Activated naive CD4-positive, alpha-beta T cell (primary cell): Measurements from ENCODE around the gene WDR6.
A peak's percentile ranks its signal among the peaks of the same experiment; 100 is the strongest.

Experiments used
- DNase-seq, 4 experiments: peaks; one replicate each; lab custom pipeline; 2025; lab: John Stamatoyannopoulos, UW

WDR6 gene

GRCh38 chr3:49027634-49028033 lies 20.4 kb downstream of the WDR6 start:
- no peak for DNase-seq

GRCh38 chr3:49028298-49028672 lies 21.1 kb downstream of the WDR6 start:
- DNase-seq, result no peak

GRCh38 chr3:49028673-49029562 lies 21.7 kb downstream of the WDR6 start, which contains the start of gene IMPDH2:
TSS of gene IMPDH2 (minus strand) at chr3:49029398. CDS start at chr3:49029350, 48 bp downstream.
- DNase-seq, result peak; percentile 88 to 91 (median 88)

- no peak for DNase-seq
These were observed 22.3 kb downstream of the WDR6 start for GRCh38 chr3:49029563-49029884.

GRCh38 chr3:49030321-49030720 lies 23.1 kb downstream of the WDR6 start:
- DNase-seq, result no peak

- no peak for DNase-seq
These were observed 25.6 kb downstream of the WDR6 start for GRCh38 chr3:49032646-49033304.

GRCh38 chr3:49034650-49035049 lies 27.5 kb downstream of the WDR6 start:
- DNase-seq, result no peak

GRCh38 chr3:49035281-49035680 lies 28.1 kb downstream of the WDR6 start:
- no peak for DNase-seq

GRCh38 chr3:49053543-49053942 lies 46.4 kb downstream of the WDR6 start:
- DNase-seq, result no peak

GRCh38 chr3:49054344-49054862 lies 47.2 kb downstream of the WDR6 start:
- no peak for DNase-seq

- DNase-seq, result no peak
These were observed 50.1 kb downstream of the WDR6 start for GRCh38 chr3:49057268-49057667.

GRCh38 chr3:49058011-49058410 lies 50.8 kb downstream of the WDR6 start:
- DNase-seq, result no peak
